ENCODE results near the gene TRIP10. TPM values are rescaled to one million over a fixed set of nuclear protein-coding genes. Genes with fewer than 3 reads are reported as not detected.

The TRIP10 gene
- total and polyA plus RNA-seq, 2 experiments from 2014 or later, result 54.1 to 67.8 TPM

- no peak for TF ChIP-seq CTCF (IDR thresholded peaks at IDR 0.05; ENCODE audit: low read depth, low read length)
- Histone ChIP-seq H3K27ac (no peak overlapping the region), H3K27me3 (no peaks in the 10 kb centered on the region), H3K4me1 (ENCODE audit: low read depth) (no peaks in the 10 kb centered on the region), H3K4me3 (no peak overlapping the region), H3K9me3 (ENCODE audit: low read depth) (no peaks in the 10 kb centered on the region), H3K36me3 (no peaks in the 10 kb centered on the region)
- no peak for DNase-seq (ENCODE audit: low read depth in 1 of 2, low spot score in 1 of 2)
Observed at GRCh38 chr19:6693681-6694080, 45.8 kb upstream of the TRIP10 start.

GRCh38 chr19:6694147-6694815 is 45.2 kb upstream of the TRIP10 start:
- no peak overlapping the region for H3K4me3 ChIP-seq
- no peaks in the 10 kb centered on the region for H3K4me1 ChIP-seq (ENCODE audit: low read depth)
- H3K36me3 ChIP-seq, result no peaks in the 10 kb centered on the region
- no peak overlapping the region for H3K27ac ChIP-seq
- no peak for TF ChIP-seq CTCF (IDR thresholded peaks at IDR 0.05; ENCODE audit: low read depth, low read length)
- no peaks in the 10 kb centered on the region for H3K9me3 ChIP-seq (ENCODE audit: low read depth)
- no peaks in the 10 kb centered on the region for H3K27me3 ChIP-seq
- DNase-seq (ENCODE audit: low read depth in 1 of 2, low spot score in 1 of 2), result no peak

- Histone ChIP-seq H3K4me3 (no peak overlapping the region), H3K9me3 (ENCODE audit: low read depth) (no peaks in the 10 kb centered on the region), H3K27ac (no peak overlapping the region), H3K27me3 (no peaks in the 10 kb centered on the region), H3K4me1 (ENCODE audit: low read depth) (no peaks in the 10 kb centered on the region), H3K36me3 (no peaks in the 10 kb centered on the region)
- DNase-seq (ENCODE audit: low read depth in 1 of 2, low spot score in 1 of 2), result no peak
- no peak for TF ChIP-seq CTCF (IDR thresholded peaks at IDR 0.05; ENCODE audit: low read depth, low read length)
Observed at GRCh38 chr19:6696239-6696820, 43.1 kb upstream of the TRIP10 start.

GRCh38 chr19:6697291-6697690 is 42.2 kb upstream of the TRIP10 start:
- H3K36me3 ChIP-seq, result no peaks in the 10 kb centered on the region

GRCh38 chr19:6699935-6700334 is 39.5 kb upstream of the TRIP10 start:
- Histone ChIP-seq H3K27me3 (no peaks in the 10 kb centered on the region), H3K9me3 (ENCODE audit: low read depth) (no peaks in the 10 kb centered on the region), H3K36me3 (no peaks in the 10 kb centered on the region), H3K4me1 (ENCODE audit: low read depth) (no peaks in the 10 kb centered on the region), H3K27ac (no peak overlapping the region), H3K4me3 (no peak overlapping the region)
- no peak for DNase-seq (ENCODE audit: low read depth in 1 of 2, low spot score in 1 of 2)
- no peak for TF ChIP-seq CTCF (IDR thresholded peaks at IDR 0.05; ENCODE audit: low read depth, low read length)

More at GRCh38 chr19:6697291-6697690, 42.2 kb upstream of the TRIP10 start:
- Histone ChIP-seq H3K27me3 (no peaks in the 10 kb centered on the region), H3K27ac (no peak overlapping the region), H3K9me3 (ENCODE audit: low read depth) (no peaks in the 10 kb centered on the region), H3K4me3 (no peak overlapping the region), H3K4me1 (ENCODE audit: low read depth) (no peaks in the 10 kb centered on the region)
- no peak for TF ChIP-seq CTCF (IDR thresholded peaks at IDR 0.05; ENCODE audit: low read depth, low read length)
- no peak for DNase-seq (ENCODE audit: low read depth in 1 of 2, low spot score in 1 of 2)

Measured in cardiac muscle cell (in vitro differentiated cells and primary cell).